Dedifferentiated amniotic fluid mesenchymal stem cell (primary cell): ENCODE results near the gene PHOSPHO1.

Source experiments
- DNase-seq: peaks from one replicate; pipeline ENCODE4 v3.0.0-alpha.2; 2016; ENCODE audit errors: extremely low spot score

PHOSPHO1 gene

DNA sequence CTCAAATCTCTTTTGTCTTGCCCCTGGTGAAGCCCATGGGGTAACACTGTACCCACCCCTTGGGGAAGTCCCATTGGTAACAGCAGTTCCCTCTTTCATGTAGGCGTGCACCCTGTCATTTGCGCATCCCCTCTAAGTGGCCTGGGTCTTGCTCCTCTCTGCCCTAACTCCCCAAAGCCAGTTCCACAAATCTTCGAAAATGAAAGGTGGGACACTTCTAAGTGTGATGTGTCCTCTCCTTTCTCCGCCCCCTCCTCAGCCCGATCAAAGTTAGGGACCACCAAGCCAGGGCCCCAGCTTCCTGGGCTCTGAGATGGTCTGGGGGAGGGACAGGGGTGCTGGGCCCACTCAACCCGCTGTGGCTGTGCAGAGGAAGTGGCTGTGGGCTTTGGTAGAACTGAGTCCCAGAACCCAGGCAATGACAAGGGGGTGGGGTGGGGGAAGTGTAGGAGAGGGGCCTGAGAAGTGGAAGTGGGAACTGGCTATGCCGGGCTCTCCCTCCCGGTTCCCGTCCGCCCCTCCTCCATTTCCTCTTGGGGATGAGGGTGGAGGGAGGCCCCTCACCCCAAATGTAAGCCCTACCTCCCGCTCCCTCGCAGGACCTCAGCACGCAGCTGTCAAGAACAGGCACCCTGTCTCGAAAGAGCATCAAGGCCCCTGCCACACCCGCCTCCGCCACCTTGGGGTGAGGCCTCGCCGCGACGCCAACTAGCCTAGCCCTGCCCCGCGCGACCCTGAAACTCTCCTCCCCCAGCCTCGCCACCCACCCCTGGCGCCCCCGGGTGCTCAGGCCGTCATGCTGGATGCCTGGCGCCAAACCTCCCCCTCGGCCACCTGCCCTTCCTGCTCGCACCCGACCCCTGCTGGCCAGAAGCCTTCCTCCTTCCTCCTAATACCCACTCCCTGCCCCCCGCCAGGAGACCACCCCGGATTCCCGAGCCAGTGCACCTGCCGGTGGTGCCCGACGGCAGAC, 11.4 kb downstream of the PHOSPHO1 start:
- no peak for DNase-seq

GRCh38 chr17:49217651-49218413, 12.8 kb downstream of the PHOSPHO1 start:
- DNase-seq = no peak

- DNase-seq = no peak
Observed at GRCh38 chr17:49216953-49217650, 13.5 kb downstream of the PHOSPHO1 start.

GRCh38 chr17:49216482-49216881, 14.1 kb downstream of the PHOSPHO1 start:
- DNase-seq = no peak

DNA sequence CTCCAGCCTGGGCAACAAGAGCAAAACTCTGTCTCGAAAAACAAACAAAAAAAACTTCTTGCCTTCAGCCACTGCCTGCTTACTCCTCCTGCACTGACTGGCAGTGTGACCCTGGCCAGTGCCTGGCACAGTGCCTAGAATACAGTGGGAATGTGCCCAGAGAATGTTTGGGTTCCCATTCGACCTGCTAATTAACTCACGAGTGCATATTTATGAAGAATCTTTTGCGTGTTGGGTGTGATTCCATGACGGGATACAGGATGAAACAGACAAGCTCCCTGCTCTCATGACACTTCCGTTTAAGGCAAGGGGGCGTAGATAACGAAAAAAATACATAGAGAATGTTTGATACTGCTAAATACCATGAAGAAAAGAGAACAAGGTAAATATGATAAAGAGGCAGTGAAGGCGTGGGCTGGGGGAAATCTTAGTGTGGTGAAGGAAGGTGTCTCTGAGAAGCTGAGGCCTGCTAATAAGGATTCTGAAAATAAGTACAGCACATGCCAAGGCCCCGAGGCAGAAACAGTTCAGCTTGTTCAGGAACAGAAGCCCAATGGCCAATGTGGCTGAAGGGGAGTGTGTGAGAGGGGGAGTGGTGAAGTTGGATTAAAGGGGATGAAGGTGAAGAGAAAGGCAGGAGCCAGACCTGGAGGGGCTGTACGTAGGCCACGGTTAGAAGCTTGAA, 15.8 kb downstream of the PHOSPHO1 start:
- DNase-seq = no peak

GRCh38 chr17:49213847-49214246, 16.7 kb downstream of the PHOSPHO1 start:
- no peak for DNase-seq

DNA sequence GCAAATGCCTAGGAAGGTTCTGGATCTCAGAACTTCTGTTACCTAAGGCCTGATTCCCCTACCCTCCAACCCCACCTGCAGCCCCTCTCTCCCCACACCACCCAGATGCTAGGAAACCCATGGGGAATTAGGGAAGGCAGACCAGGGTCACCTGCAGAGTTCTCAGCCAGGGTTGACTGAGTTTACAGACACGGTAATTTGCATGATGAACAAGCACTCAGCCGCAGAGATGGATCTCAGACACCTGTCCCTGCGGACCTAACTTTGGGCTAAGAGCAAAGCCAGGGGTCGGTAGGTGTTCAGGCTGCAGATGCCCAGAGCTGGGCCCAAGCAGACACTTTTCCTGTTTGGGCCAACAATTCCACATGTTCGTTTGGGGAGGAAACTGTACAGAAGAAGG, 17.2 kb downstream of the PHOSPHO1 start:
- DNase-seq = no peak

GRCh38 chr17:49210158-49211029, 20.2 kb downstream of the PHOSPHO1 start, which contains the start of the genes ABI3 and GNGT2:
TSS of gene ABI3 (plus strand) at chr17:49210707. CDS start at chr17:49210725, 18 bp downstream.
TSS of gene GNGT2 (minus strand) at chr17:49210574. CDS start at chr17:49207422, 3,152 bp downstream.
- DNase-seq = no peak

DNA sequence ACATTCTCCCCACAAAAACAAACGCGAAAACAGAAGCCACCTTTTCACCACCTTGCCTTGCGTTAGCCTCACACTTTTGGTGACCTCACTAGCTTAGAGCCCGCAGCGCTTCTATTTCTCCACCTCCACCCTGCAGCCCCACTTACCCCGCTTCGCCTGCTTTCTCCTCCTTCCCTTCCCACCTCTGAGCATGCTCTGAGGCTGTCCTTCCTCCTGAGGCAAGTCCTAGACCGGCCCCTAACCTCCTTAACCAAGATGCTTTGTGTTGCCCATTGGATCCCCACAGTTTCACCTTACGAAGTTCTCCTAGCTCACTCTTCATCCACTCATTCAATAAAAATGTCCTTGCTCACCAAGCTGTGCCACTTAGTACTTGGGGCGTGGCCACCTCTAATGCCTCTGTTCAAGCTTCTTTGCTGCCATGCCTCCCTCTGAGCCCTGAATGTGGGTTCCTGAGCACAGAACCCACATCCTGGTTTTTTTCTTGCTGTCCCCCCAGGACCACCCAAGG, 21.5 kb downstream of the PHOSPHO1 start:
- no peak for DNase-seq

DNA sequence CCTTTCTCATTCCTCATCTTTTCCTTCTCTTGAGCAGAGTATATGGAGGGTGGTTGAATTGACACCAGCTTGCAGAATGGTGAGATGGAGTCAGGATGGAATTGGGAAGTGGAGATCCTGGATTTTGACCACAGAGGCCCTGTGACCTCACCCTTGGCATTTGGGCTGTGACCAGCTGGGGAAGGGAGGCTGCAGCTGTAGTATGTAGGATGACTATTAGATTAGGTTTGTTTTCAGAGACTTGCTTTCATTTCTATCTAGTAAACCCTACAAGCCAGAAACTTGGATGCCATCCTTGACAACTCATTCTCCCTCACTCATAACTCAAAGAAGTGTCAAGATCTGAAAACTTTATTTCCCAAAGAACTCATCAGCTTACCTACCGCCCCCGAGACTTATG, 26.1 kb downstream of the PHOSPHO1 start:
- no peak for DNase-seq

DNA sequence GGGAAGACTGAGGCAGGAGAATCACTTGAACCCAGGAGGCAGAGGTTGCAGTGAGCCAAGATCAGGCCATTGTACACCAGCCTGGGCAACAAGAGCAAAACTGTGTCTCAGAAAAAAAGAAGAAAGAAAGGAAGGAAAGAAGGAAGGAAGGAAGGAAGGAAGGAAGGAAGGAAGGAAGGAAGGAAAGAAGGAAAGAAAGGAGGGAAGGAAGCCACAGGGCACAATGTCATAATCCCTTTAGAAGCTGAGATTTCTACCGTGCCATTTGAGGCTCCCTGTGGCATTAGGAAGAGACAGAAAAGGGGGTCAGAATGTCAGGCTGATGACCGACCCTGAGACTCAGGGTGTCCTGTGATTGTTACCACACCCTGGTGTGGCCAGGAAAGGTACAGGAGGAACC, 26.8 kb downstream of the PHOSPHO1 start:
- DNase-seq = no peak

GRCh38 chr17:49201481-49201927, 29.1 kb downstream of the PHOSPHO1 start:
- DNase-seq = no peak

- no peak for DNase-seq
Observed at GRCh38 chr17:49200423-49201083, 30.0 kb downstream of the PHOSPHO1 start.

GRCh38 chr17:49198211-49198610, 32.4 kb downstream of the PHOSPHO1 start:
- DNase-seq = no peak

GRCh38 chr17:49197346-49197998, 33.1 kb downstream of the PHOSPHO1 start:
- DNase-seq = no peak

DNA sequence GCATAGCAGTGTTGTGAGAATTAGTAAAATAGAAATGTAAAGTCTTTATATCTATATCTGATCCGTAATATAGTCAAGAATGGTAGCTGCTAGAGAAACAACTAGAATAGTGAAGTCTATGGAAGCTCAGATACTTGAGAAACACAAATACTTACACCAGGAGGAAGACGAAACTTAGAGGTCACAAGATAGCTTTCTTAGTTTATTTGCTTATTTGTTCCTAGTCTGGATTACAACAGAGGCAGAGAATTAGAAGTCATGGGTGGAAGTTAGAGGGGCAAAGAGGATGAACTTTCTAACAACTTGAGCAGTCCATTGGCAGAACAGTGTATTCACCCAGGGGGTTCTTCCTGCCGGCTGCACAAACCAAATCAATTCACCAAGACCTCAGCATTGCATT, 34.1 kb downstream of the PHOSPHO1 start:
- no peak for DNase-seq

DNA sequence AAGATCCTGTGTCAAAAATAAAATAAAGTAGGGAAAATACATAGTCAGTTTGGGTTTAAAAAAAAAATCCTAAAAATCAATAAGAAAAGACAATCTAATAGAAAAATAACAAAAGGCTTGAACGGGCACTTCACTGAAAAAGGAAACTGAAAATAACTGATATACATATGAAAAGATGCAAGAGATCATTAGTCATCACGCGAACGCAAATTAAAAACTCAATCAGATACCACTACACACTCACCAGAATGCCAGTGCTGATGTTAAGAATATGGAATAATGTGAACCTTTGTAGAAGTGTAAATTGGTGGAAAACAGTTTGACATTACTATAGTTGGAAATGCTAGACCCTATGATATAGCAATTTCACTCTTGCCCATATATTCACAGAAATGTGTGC, 34.8 kb downstream of the PHOSPHO1 start:
- DNase-seq = no peak

- no peak for DNase-seq
Observed at GRCh38 chr17:49194297-49194607, 36.3 kb downstream of the PHOSPHO1 start.
